ENCODE results near the gene CMTR2. TPM values are rescaled to one million over a fixed set of nuclear protein-coding genes. Genes with fewer than 3 reads are reported as not detected.

Gene CMTR2
- total and polyA plus RNA-seq, 12 donors, result 7.8 to 34.1 (median 18.5) TPM

- Histone ChIP-seq H3K36me3 (replicated peaks in 1 of 2) (no peaks in the 10 kb centered on the region), H3K9me3 (replicated peaks in 1 of 3) (no peaks in the 10 kb centered on the region), H3K27me3 (peaks cover 9% of the 10 kb centered on the region), H3K4me1 (replicated peaks in 1 of 2) (no peaks in the 10 kb centered on the region), H3K27ac (no peak overlapping the region), H3K4me3 (no peak overlapping the region)
- 68 to 82% (median 81%) methylated on average over 3 of the region's 3 CpGs for WGBS, 4 donors
- TF ChIP-seq POLR2A (IDR thresholded peaks at IDR 0.05) (no peak), CTCF (IDR thresholded peaks at IDR 0.05) (no peak)
- DNase-seq, result no peak
- intact Hi-C loops (cut with DNase I), result no loop called here
Observed at GRCh38 chr16:71263582-71263981, 25.6 kb downstream of the CMTR2 start.

- no peaks in the 10 kb centered on the region for H3K9me3 ChIP-seq (replicated peaks in 1 of 3)
- no peak overlapping the region for H3K27ac ChIP-seq
- 72 to 85% (median 82%) methylated on average over 5 of the region's 5 CpGs for WGBS, 4 donors
- H3K4me1 ChIP-seq (replicated peaks in 1 of 2), result no peaks in the 10 kb centered on the region
- H3K27me3 ChIP-seq, result peaks cover 9% of the 10 kb centered on the region
- TF ChIP-seq POLR2A (IDR thresholded peaks at IDR 0.05) (no peak), CTCF (IDR thresholded peaks at IDR 0.05) (no peak)
- intact Hi-C loops (cut with DNase I), result no loop called here
- no peak overlapping the region for H3K4me3 ChIP-seq
- no peaks in the 10 kb centered on the region for H3K36me3 ChIP-seq (replicated peaks in 1 of 2)
- DNase-seq, result no peak
Observed at GRCh38 chr16:71262391-71262790, 26.8 kb downstream of the CMTR2 start.

GRCh38 chr16:71260995-71261394 is 28.2 kb downstream of the CMTR2 start:
- Histone ChIP-seq H3K9me3 (replicated peaks in 1 of 3) (no peaks in the 10 kb centered on the region), H3K27me3 (peaks cover 9% of the 10 kb centered on the region), H3K36me3 (replicated peaks in 1 of 2) (no peaks in the 10 kb centered on the region), H3K27ac (no peak overlapping the region), H3K4me1 (replicated peaks in 1 of 2) (no peaks in the 10 kb centered on the region), H3K4me3 (no peak overlapping the region)
- intact Hi-C loops (cut with DNase I), result no loop called here
- TF ChIP-seq CTCF (IDR thresholded peaks at IDR 0.05), result no peak
- DNase-seq, result no peak

- H3K4me1 ChIP-seq (replicated peaks in 1 of 2), result no peaks in the 10 kb centered on the region
- H3K27ac ChIP-seq, result no peak overlapping the region
- H3K9me3 ChIP-seq (replicated peaks in 1 of 3), result no peaks in the 10 kb centered on the region
- WGBS, 4 donors, result 76 to 80% (median 77%) methylated on average over 5 of the region's 5 CpGs
- no peak for TF ChIP-seq POLR2A (IDR thresholded peaks at IDR 0.05)
- no peak for TF ChIP-seq CTCF (IDR thresholded peaks at IDR 0.05)
- H3K27me3 ChIP-seq, result peaks cover 9% of the 10 kb centered on the region
- intact Hi-C loops (cut with DNase I), result no loop called here
- H3K36me3 ChIP-seq (replicated peaks in 1 of 2), result no peaks in the 10 kb centered on the region
- no peak overlapping the region for H3K4me3 ChIP-seq
- DNase-seq, result no peak
Observed at GRCh38 chr16:71259086-71259485, 30.1 kb downstream of the CMTR2 start.
